Lower lobe of right lung (tissue), 2 donors: ENCODE measurements around the gene ESYT1. TPM values are rescaled to one million over a fixed set of nuclear protein-coding genes. Genes with fewer than 3 reads are reported as not detected.

Experiments used
- ATAC-seq, 2 donors: fragments of 200-7000 bp; cut with Tn5 transposase; one replicate each; pipeline ENCODE4 v1.9.1; 2020 to 2022; ENCODE audit warnings: mild to moderate bottlenecking in 2 of 2, moderate library complexity in 2 of 2
- DNase-seq: peaks from one replicate; pipeline ENCODE4 v3.0.0-alpha.2; 2020
- H3K27ac ChIP-seq: fragments of 200-600 bp; one replicate; pipeline ENCODE4 v1.8.0; 2022
- H3K27me3 ChIP-seq: fragments of 200-600 bp; one replicate; pipeline ENCODE4 v1.8.0; 2022; ENCODE audit warnings: low read depth
- H3K36me3 ChIP-seq: fragments of 200-600 bp; one replicate; pipeline ENCODE4 v1.8.0; 2022; ENCODE audit warnings: mild to moderate bottlenecking
- H3K4me1 ChIP-seq: fragments of 200-600 bp; one replicate; pipeline ENCODE4 v1.8.0; 2022
- H3K4me3 ChIP-seq: fragments of 200-600 bp; one replicate; pipeline ENCODE4 v1.8.0; 2022; ENCODE audit warnings: mild to moderate bottlenecking
- H3K9me3 ChIP-seq: fragments of 200-600 bp; one replicate; pipeline ENCODE4 v1.8.0; 2022
- intact Hi-C: fragments of 100-400 bp; cut with DNase I; formaldehyde crosslinking; loops from one replicate; pipeline ENCODE4 v1.11.0; 2022
- total RNA-seq: library from RNA; stranded (reverse); fragmentation: NEBNext Ultra II Directional; extraction: Animal tissue kit (Norgen Biotek cat#: 25700); gene quantifications from one replicate; pipeline ENCODE4 v1.2.1, GENCODE V29; 2021
- TF ChIP-seq, protein P1 (sequence below): fragments of 200-600 bp; IDR thresholded peaks from one replicate; pipeline ENCODE4 v1.8.0; 2022; ENCODE audit warnings: antibody characterized with exemption, mild to moderate bottlenecking
- donor health status: DM: no; HTN: yes; CAD: no; lungs with severe emphysema.

ESYT1 gene
- total RNA-seq, 1 donor from 2014 or later, result 114 TPM

DNA sequence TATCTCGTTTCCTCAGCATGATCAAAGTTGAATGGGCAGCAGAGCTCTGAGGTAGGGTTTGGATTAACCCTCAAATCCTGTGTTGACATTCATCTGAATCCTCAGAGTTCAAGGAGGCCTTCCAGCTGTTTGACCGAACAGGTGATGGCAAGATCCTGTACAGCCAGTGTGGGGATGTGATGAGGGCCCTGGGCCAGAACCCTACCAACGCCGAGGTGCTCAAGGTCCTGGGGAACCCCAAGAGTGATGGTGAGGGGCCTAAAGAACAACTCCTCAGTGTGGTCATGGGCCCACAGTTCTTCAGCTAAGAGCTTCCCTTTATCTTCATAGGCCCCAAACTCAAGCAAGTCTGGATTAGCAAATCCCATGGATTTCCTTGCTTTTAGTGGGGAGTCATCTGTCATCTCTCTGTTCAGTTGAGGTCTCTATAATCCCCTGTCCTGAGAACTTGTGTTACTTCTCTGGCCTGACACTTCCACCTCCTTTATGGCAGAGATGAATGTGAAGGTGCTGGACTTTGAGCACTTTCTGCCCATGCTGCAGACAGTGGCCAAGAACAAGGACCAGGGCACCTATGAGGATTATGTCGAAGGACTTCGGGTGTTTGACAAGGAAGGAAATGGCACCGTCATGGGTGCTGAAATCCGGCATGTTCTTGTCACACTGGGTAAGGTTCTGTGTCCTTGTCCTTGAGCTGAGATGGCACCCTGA is 31.6 kb downstream of the ESYT1 start:
- Histone ChIP-seq H3K4me1 (peaks cover 50% of the 10 kb centered on the region), H3K27me3 (no peaks in the 10 kb centered on the region), H3K9me3 (no peaks in the 10 kb centered on the region), H3K36me3 (peaks cover 53% of the 10 kb centered on the region), H3K4me3 (peak overlapping the region; percentile 88), H3K27ac (peak overlapping the region; percentile 96)
- ATAC-seq (no peak), DNase-seq (no peak)
- TF ChIP-seq, protein P1, sequence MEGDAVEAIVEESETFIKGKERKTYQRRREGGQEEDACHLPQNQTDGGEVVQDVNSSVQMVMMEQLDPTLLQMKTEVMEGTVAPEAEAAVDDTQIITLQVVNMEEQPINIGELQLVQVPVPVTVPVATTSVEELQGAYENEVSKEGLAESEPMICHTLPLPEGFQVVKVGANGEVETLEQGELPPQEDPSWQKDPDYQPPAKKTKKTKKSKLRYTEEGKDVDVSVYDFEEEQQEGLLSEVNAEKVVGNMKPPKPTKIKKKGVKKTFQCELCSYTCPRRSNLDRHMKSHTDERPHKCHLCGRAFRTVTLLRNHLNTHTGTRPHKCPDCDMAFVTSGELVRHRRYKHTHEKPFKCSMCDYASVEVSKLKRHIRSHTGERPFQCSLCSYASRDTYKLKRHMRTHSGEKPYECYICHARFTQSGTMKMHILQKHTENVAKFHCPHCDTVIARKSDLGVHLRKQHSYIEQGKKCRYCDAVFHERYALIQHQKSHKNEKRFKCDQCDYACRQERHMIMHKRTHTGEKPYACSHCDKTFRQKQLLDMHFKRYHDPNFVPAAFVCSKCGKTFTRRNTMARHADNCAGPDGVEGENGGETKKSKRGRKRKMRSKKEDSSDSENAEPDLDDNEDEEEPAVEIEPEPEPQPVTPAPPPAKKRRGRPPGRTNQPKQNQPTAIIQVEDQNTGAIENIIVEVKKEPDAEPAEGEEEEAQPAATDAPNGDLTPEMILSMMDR, result no peak
- intact Hi-C loops, result no loop called here

GRCh38 chr12:56160193-56160763 is 32.2 kb downstream of the ESYT1 start:
- ATAC-seq, result no peak
- Histone ChIP-seq H3K4me1 (peaks cover 50% of the 10 kb centered on the region), H3K36me3 (peaks cover 60% of the 10 kb centered on the region), H3K4me3 (peak overlapping the region; percentile 88), H3K9me3 (no peaks in the 10 kb centered on the region), H3K27me3 (no peaks in the 10 kb centered on the region), H3K27ac (peak overlapping the region; percentile 96)
- intact Hi-C loops, result no loop called here
- TF ChIP-seq, protein P1, result no peak
- no peak for DNase-seq

- ATAC-seq, result no peak
- peak overlapping the region; percentile 96 for H3K27ac ChIP-seq
- peaks cover 68% of the 10 kb centered on the region for H3K36me3 ChIP-seq
Observed at GRCh38 chr12:56160894-56161689, 33.0 kb downstream of the ESYT1 start.

DNA sequence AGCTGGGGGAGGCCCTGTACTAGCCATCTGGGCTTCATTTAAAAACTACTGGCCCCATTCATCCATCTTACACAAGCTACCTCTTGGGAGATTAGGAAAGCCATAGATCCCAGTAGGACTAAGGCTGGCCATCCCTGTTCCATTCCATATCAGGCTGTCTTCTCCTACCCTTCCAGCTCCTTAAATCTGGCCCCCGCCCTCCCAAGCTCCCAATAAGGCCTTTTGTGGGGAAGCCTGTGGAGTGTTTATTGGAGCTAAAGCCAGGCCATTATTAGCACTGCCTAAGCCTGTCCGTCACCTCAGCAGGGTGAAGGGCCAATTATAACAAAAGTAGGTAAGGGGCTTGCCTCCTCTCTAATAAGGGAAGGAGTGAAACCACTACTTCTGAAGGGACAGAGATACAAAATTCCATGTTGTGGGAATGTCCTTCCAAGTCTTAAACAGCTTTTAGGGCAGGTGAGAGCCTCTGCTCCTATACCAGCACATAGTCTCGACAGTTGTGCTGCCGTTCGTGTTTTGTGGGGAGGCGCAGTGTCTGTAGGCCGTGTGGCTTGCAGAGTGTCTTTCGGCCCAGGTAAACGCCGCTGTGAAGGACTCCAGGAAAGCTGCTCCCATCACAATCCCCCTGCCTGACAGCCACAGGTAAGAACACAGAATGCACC is 33.8 kb downstream of the ESYT1 start:
- DNase-seq, result no peak
- intact Hi-C loops, result no loop called here
- Histone ChIP-seq H3K4me1 (peaks cover 46% of the 10 kb centered on the region), H3K27me3 (no peaks in the 10 kb centered on the region), H3K9me3 (no peaks in the 10 kb centered on the region), H3K36me3 (peaks cover 75% of the 10 kb centered on the region), H3K4me3 (peak overlapping the region; percentile 1), H3K27ac (peak overlapping the region; percentile 96)
- ATAC-seq, result no peak
- TF ChIP-seq, protein P1, result no peak

More at GRCh38 chr12:56160894-56161689, 33.0 kb downstream of the ESYT1 start:
- Histone ChIP-seq H3K27me3 (no peaks in the 10 kb centered on the region), H3K4me3 (peak overlapping the region; percentile 88), H3K4me1 (peaks cover 50% of the 10 kb centered on the region), H3K9me3 (no peaks in the 10 kb centered on the region)
- TF ChIP-seq, protein P1, result no peak
- DNase-seq, result no peak
- intact Hi-C loops, result no loop called here
